H1 (cell line): ENCODE data around the gene NHEJ1. TPM values are rescaled to one million over a fixed set of nuclear protein-coding genes. Genes with fewer than 3 reads are reported as not detected.

Source experiments
- CTCF ChIA-PET: fragments of 300-600 bp; sonication (Branson Sonifier 250); formaldehyde crosslinking; loops from one replicate; lab custom pipeline; 2021; ENCODE audit not compliant: partially characterized antibody; lab: Charles Lee
- POLR2A ChIA-PET: fragments of 300-600 bp; sonication (Branson Sonifier 250); formaldehyde crosslinking; loops from one replicate; lab custom pipeline; 2021; ENCODE audit warnings: inconsistent platforms; ENCODE audit not compliant: partially characterized antibody; lab: Charles Lee
- DNase-seq, 2 experiments: peaks; one replicate each; pipeline versions ENCODE4 v3.0.0 to v3.0.0-alpha.2; 2010 to 2022; ENCODE audit warnings: low spot score in 2 of 2, low read depth in 1 of 2, mixed read lengths in 1 of 2
- FAIRE-seq: peaks from 2 replicates; lab custom pipeline; 2011; peaks lifted over from hg19 to GRCh38; lab: Jason Lieb, UNC
- H2AFZ ChIP-seq: 2 replicates; pipeline ENCODE4 v1.8.1; 2012; ENCODE audit warnings: low read length, inconsistent platforms
- H2AK5ac ChIP-seq: 2 replicates; pipeline ENCODE4 v1.6.1; 2013; ENCODE audit warnings: low read depth, low read length
- H2BK120ac ChIP-seq: replicated peaks from 2 replicates; pipeline ENCODE3; 2013; ENCODE audit warnings: low read depth, low read length, inconsistent platforms
- H2BK12ac ChIP-seq: 2 replicates; pipeline ENCODE4 v1.6.1; 2013; ENCODE audit warnings: low read depth, low read length
- H2BK15ac ChIP-seq: 2 replicates; pipeline ENCODE4 v1.6.1; 2013; ENCODE audit warnings: low read length
- H2BK20ac ChIP-seq: 2 replicates; pipeline ENCODE4 v1.6.1; 2013; ENCODE audit warnings: low read length
- H2BK5ac ChIP-seq: 2 replicates; pipeline ENCODE4 v1.6.1; 2013; ENCODE audit warnings: low read depth, low read length
- H3K14ac ChIP-seq: 2 replicates; pipeline ENCODE4 v1.6.1; 2013; ENCODE audit warnings: inconsistent platforms; ENCODE audit not compliant: insufficient read length
- H3K18ac ChIP-seq: 2 replicates; pipeline ENCODE4 v1.6.1; 2013; ENCODE audit warnings: low read length; ENCODE audit errors: extremely low read depth
- H3K23ac ChIP-seq: 2 replicates; pipeline ENCODE4 v1.6.1; 2013; ENCODE audit warnings: inconsistent platforms; ENCODE audit not compliant: insufficient read length
- H3K23me2 ChIP-seq: 2 replicates; pipeline ENCODE4 v1.6.1; 2013; ENCODE audit warnings: low read depth, low read length
- H3K27ac ChIP-seq: 2 replicates; pipeline ENCODE4 v1.6.1; 2011; ENCODE audit warnings: low read depth, low read length, inconsistent platforms
- H3K27me3 ChIP-seq, 4 experiments: replicated peaks in 1 of 4; 1 replicate in 1 of 4; 2 replicates in 3 of 4; pipeline versions ENCODE4 v1.6.1 to v1.8.1; 2011 to 2013; ENCODE audit warnings: low read length in 3 of 4, mild to moderate bottlenecking in 3 of 4, inconsistent platforms in 2 of 4, mixed read lengths in 2 of 4, moderate library complexity in 1 of 4; ENCODE audit not compliant: control insufficient read depth in 3 of 4, insufficient read depth in 3 of 4; ENCODE audit errors: extremely low read depth in 1 of 4
- H3K36me3 ChIP-seq, 4 experiments: 2 replicates each; pipeline versions ENCODE4 v1.6.1 to v1.8.1; 2011 to 2013; ENCODE audit warnings: mild to moderate bottlenecking in 4 of 4, low read length in 3 of 4, moderate library complexity in 2 of 4, control low read depth in 1 of 4, inconsistent platforms in 1 of 4; ENCODE audit not compliant: insufficient read depth in 4 of 4, control insufficient read depth in 2 of 4
- H3K4ac ChIP-seq: replicated peaks from 2 replicates; pipeline ENCODE3; 2013; ENCODE audit warnings: low read length, low read depth, mixed read lengths, inconsistent platforms; ENCODE audit not compliant: insufficient read length
- H3K4me1 ChIP-seq, 4 experiments: replicated peaks in 1 of 4; 1 replicate in 1 of 4; 2 replicates in 3 of 4; pipeline versions ENCODE4 v1.6.1 to v1.8.1; 2011 to 2013; ENCODE audit warnings: low read length in 3 of 4, inconsistent platforms in 2 of 4, mixed read lengths in 1 of 4; ENCODE audit not compliant: insufficient read depth in 4 of 4, control insufficient read depth in 3 of 4
- H3K4me2 ChIP-seq, 2 experiments: 2 replicates each; pipeline versions ENCODE4 v1.6.1 to v1.8.1; 2011 to 2013; ENCODE audit warnings: low read depth in 2 of 2, low read length in 2 of 2, control low read depth in 1 of 2, inconsistent platforms in 1 of 2, mild to moderate bottlenecking in 1 of 2; ENCODE audit not compliant: insufficient read depth in 1 of 2
- H3K4me3 ChIP-seq, 4 experiments: fragments of 200-600, 300-600 bp in 1 of 4; sonication (generic), shearing (Covaris generic), sonication (Bioruptor Twin) in 1 of 4; 2 replicates each; pipeline versions ENCODE4 v1.5.1 to v1.8.1; 2011 to 2016; ENCODE audit warnings: low read length in 4 of 4, low read depth in 3 of 4, control low read depth in 2 of 4, inconsistent platforms in 2 of 4, mild to moderate bottlenecking in 2 of 4, mixed read lengths in 1 of 4, moderate library complexity in 1 of 4; ENCODE audit not compliant: insufficient read depth in 2 of 4; ENCODE audit errors: extremely low read depth in 1 of 4
- H3K56ac ChIP-seq: replicated peaks from 2 replicates; pipeline ENCODE3; 2013; ENCODE audit warnings: low read depth, mild to moderate bottlenecking, mixed read lengths, low read length, inconsistent platforms; ENCODE audit not compliant: insufficient read length
- H3K79me1 ChIP-seq: 2 replicates; pipeline ENCODE4 v1.6.1; 2013; ENCODE audit warnings: low read depth, low read length, control low read depth
- H3K79me2 ChIP-seq, 2 experiments: 2 replicates each; pipeline versions ENCODE4 v1.6.1 to v1.8.1; 2012 to 2013; ENCODE audit warnings: low read length in 2 of 2, mild to moderate bottlenecking in 2 of 2, inconsistent platforms in 1 of 2; ENCODE audit not compliant: insufficient read depth in 2 of 2, control insufficient read depth in 1 of 2
- H3K9ac ChIP-seq, 4 experiments: replicated peaks in 1 of 4; 1 replicate in 1 of 4; 2 replicates in 3 of 4; pipeline versions ENCODE4 v1.6.1 to v1.8.1; 2011 to 2013; ENCODE audit warnings: low read depth in 3 of 4, low read length in 3 of 4, control low read depth in 2 of 4, mild to moderate bottlenecking in 2 of 4, moderate library complexity in 2 of 4, inconsistent platforms in 1 of 4; ENCODE audit errors: extremely low read depth in 1 of 4
- H3K9me3 ChIP-seq, 2 experiments: 2 replicates each; pipeline versions ENCODE4 v1.6.1 to v1.8.1; 2012 to 2013; ENCODE audit warnings: mild to moderate bottlenecking in 2 of 2, moderate library complexity in 2 of 2, control low read depth in 1 of 2, inconsistent platforms in 1 of 2, low read depth in 1 of 2, low read length in 1 of 2, mixed read lengths in 1 of 2; ENCODE audit not compliant: insufficient read depth in 2 of 2
- H4K20me1 ChIP-seq, 2 experiments: replicated peaks in 1 of 2; 2 replicates each; pipeline versions ENCODE3 to v1.8.1; 2011 to 2013; ENCODE audit warnings: inconsistent platforms in 2 of 2, low read length in 2 of 2, mild to moderate bottlenecking in 1 of 2; ENCODE audit not compliant: insufficient read depth in 2 of 2, control insufficient read depth in 1 of 2
- H4K5ac ChIP-seq: 2 replicates; pipeline ENCODE4 v1.6.1; 2013; ENCODE audit warnings: low read length, low read depth, mixed read lengths, inconsistent platforms; ENCODE audit not compliant: insufficient read length
- H4K8ac ChIP-seq: 2 replicates; pipeline ENCODE4 v1.8.0; 2013; ENCODE audit warnings: mild to moderate bottlenecking, moderate library complexity, low read length, inconsistent platforms; ENCODE audit not compliant: insufficient read depth; ENCODE audit errors: extremely low read depth
- H4K91ac ChIP-seq: replicated peaks from 2 replicates; pipeline ENCODE3; 2013; ENCODE audit warnings: low read length, mixed read lengths, inconsistent platforms; ENCODE audit not compliant: insufficient read length
- BCL11A ChIP-seq, 2 experiments: IDR thresholded peaks; one replicate each; pipeline ENCODE4 v1.6.1; 2011; ENCODE audit warnings: low read depth in 2 of 2, low read length in 2 of 2, mild to moderate bottlenecking in 2 of 2
- CTBP2 ChIP-seq: IDR thresholded peaks from 2 replicates; pipeline ENCODE4 v1.7.0; 2011; ENCODE audit warnings: borderline replicate concordance, mild to moderate bottlenecking, moderate library complexity, mixed read lengths, low read length; ENCODE audit not compliant: insufficient read depth, insufficient read length
- EP300 ChIP-seq, 2 experiments: IDR thresholded peaks; 1 replicate in 1 of 2; 2 replicates in 1 of 2; pipeline ENCODE4 v1.6.1; 2011 to 2012; ENCODE audit warnings: low read depth in 2 of 2, low read length in 2 of 2, mild to moderate bottlenecking in 2 of 2, borderline replicate concordance in 1 of 2, inconsistent platforms in 1 of 2, moderate library complexity in 1 of 2
- HDAC6 ChIP-seq: IDR thresholded peaks from one replicate; pipeline ENCODE4 v1.7.1; 2012; ENCODE audit warnings: low read depth, mild to moderate bottlenecking, inconsistent platforms, low read length, moderate library complexity
- JUN ChIP-seq: IDR thresholded peaks from 2 replicates; pipeline ENCODE4 v1.6.1; 2011; ENCODE audit warnings: low read depth, mild to moderate bottlenecking, improper control_type of control experiment, low read length
- MAFK ChIP-seq: IDR thresholded peaks from 2 replicates; pipeline ENCODE4 v1.6.1; 2012; ENCODE audit warnings: low read depth, mild to moderate bottlenecking, improper control_type of control experiment, low read length
- RBBP5 ChIP-seq: IDR thresholded peaks from 2 replicates; pipeline ENCODE4 v1.7.1; 2012; ENCODE audit warnings: low read depth, mild to moderate bottlenecking, inconsistent platforms, low read length, moderate library complexity, borderline replicate concordance
- RNF2 ChIP-seq: fragments of 200-900, 300-1000 bp; sonication (generic); IDR thresholded peaks from 2 replicates; pipeline ENCODE4 v1.7.1; 2016; ENCODE audit warnings: borderline replicate concordance, low read depth, mild to moderate bottlenecking, antibody characterized with exemption, low read length; ENCODE audit not compliant: poor library complexity, severe bottlenecking; ENCODE audit errors: missing control alignments
- RXRA ChIP-seq: IDR thresholded peaks from 2 replicates; pipeline ENCODE4 v1.6.1; 2011; ENCODE audit warnings: low read depth, mild to moderate bottlenecking, low read length, moderate library complexity; ENCODE audit not compliant: insufficient read depth
- SIRT6 ChIP-seq: IDR thresholded peaks from one replicate; pipeline ENCODE4 v1.7.1; 2012; ENCODE audit warnings: low read length, inconsistent platforms
- TAF7 ChIP-seq: optimal IDR thresholded peaks from 2 replicates; pipeline ENCODE3; 2011; ENCODE audit warnings: low read depth, mild to moderate bottlenecking, inconsistent platforms, low read length, moderate library complexity, borderline replicate concordance
- WGBS, 2 experiments: shearing (Covaris generic) in 1 of 2; methylation state at CpG; one replicate each; pipeline versions ENCODE4 v1.1.6 to v1.1.7; 2013 to 2015; ENCODE audit warnings: low lambda C conversion rate in 2 of 2, mixed read lengths in 2 of 2, inconsistent platforms in 1 of 2, low coverage in 1 of 2, missing lambda C conversion rate in 1 of 2; ENCODE audit not compliant: insufficient replicate concordance in 2 of 2, insufficient coverage in 1 of 2, insufficient read length in 1 of 2; ENCODE audit errors: extremely low coverage in 1 of 2, missing lambda C conversion rate in 1 of 2; 5-methylcytosine and 5-hydroxymethylcytosine counted together
- polyA plus RNA-seq, 7 experiments: library from polyadenylated mRNA; depleted of rRNA in 3 of 7; stranded (reverse) in 5 of 7; unstranded in 2 of 7; fragments of >200 nt in 5 of 7; fragments of 200-250 nt in 2 of 7; gene quantifications; 1 replicate in 5 of 7; 2 replicates in 1 of 7; 4 replicates in 1 of 7; pipeline versions ENCODE4 v1.2.1 to v1.2.3, GENCODE V29; 2011 to 2013; ENCODE audit warnings: missing spikeins in 2 of 7, mixed read lengths in 2 of 7
- total RNA-seq: library from RNA; stranded (reverse); fragmentation: NEBNext Ultra II Directional; extraction: Animal tissue kit (Norgen Biotek cat#: 25700); gene quantifications from 2 replicates; pipeline ENCODE4 v1.2.1, GENCODE V29; 2021
- TF ChIP-seq, protein P1 (sequence below): IDR thresholded peaks from 2 replicates; pipeline ENCODE4 v1.6.1; 2012; ENCODE audit warnings: inconsistent platforms

Gene NHEJ1
- total and polyA plus RNA-seq, 2 of the 8 experiments (the other 6 are each of a cell fraction or from before 2014, with no cell fraction given), result 22.7 to 24.1 TPM

DNA sequence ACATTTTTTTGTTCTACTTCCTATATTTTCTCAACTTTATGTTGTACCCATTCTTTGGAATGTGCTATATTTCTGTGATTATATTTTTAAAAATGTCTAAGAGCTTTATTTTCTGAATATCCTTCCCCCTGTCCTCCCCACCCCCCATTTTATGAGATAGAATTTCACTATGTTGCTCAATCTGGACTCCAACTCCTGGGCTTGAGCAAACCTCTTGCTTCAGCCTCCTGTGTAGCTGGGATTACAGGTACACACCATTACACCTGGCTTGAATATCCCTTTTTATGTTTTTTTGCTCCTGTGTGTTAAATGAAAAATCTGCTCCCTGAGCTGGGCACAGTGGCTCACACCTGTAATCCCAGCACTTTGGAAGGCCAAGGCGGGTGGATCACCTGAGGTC, 36.8 kb upstream of the NHEJ1 start:
- no peaks in the 10 kb centered on the region for H3K23me2 ChIP-seq
- H3K9me3 ChIP-seq, result no peaks in the 10 kb centered on the region
- no peak overlapping the region for H2BK120ac ChIP-seq
- H2BK20ac ChIP-seq, result no peak overlapping the region
- ChIA-PET CTCF (interaction anchor here (0.8 to 0.9 kb wide), 3 partner anchors 8 to 101 kb away, joined by 3 to 4 read pairs (median 3); no protein-coding TSS in a partner anchor), POLR2A (interaction anchor here (1.6 to 2.1 kb wide), 2 partner anchors 9 to 20 kb away, joined by 4 to 7 read pairs; partner anchors contain the start of gene ZFAND2B)
- no peak overlapping the region for H3K4me3 ChIP-seq
- no peak overlapping the region for H2BK12ac ChIP-seq
- no peak overlapping the region for H4K8ac ChIP-seq
- H4K20me1 ChIP-seq, result no peaks in the 10 kb centered on the region
- no peak overlapping the region for H3K4me2 ChIP-seq
- H3K36me3 ChIP-seq, result no peaks in the 10 kb centered on the region
- no peak overlapping the region for H3K27ac ChIP-seq
- FAIRE-seq (no peak), DNase-seq (no peak)
- H3K4ac ChIP-seq, result no peak overlapping the region
- H2BK15ac ChIP-seq, result no peak overlapping the region
- H4K5ac ChIP-seq, result no peak overlapping the region
- no peaks in the 10 kb centered on the region for H3K27me3 ChIP-seq
- no peak overlapping the region for H3K18ac ChIP-seq
- H3K79me1 ChIP-seq, result no peaks in the 10 kb centered on the region
- H3K56ac ChIP-seq, result no peak overlapping the region
- no peak overlapping the region for H4K91ac ChIP-seq
- no peak overlapping the region for H2BK5ac ChIP-seq
- H3K23ac ChIP-seq, result no peak overlapping the region
- no peaks in the 10 kb centered on the region for H3K4me1 ChIP-seq
- 92% methylated on average over 1 of the region's 1 CpG; no CpG with 5 or more reads in 1 of the 2 experiments for WGBS, 2 experiments
- H2AK5ac ChIP-seq, result no peak overlapping the region
- H3K14ac ChIP-seq, result no peak overlapping the region
- no peaks in the 10 kb centered on the region for H3K79me2 ChIP-seq
- H2AFZ ChIP-seq, result no peak overlapping the region
- no peak overlapping the region for H3K9ac ChIP-seq
- no peak for TF ChIP-seq SIRT6
- no peak for TF ChIP-seq RNF2
- TF ChIP-seq TAF7, result no peak
- TF ChIP-seq, protein P1, sequence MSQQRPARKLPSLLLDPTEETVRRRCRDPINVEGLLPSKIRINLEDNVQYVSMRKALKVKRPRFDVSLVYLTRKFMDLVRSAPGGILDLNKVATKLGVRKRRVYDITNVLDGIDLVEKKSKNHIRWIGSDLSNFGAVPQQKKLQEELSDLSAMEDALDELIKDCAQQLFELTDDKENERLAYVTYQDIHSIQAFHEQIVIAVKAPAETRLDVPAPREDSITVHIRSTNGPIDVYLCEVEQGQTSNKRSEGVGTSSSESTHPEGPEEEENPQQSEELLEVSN, result no peak
- no peak for TF ChIP-seq MAFK
- TF ChIP-seq RXRA, result no peak
- no peak for TF ChIP-seq BCL11A (IDR thresholded peaks at IDR 0.05; ENCODE audit: low read depth in 2 of 2, low read length in 2 of 2)
- no peak for TF ChIP-seq EP300 (IDR thresholded peaks at IDR 0.05; ENCODE audit: borderline replicate concordance in 1 of 2, low read depth in 2 of 2, low read length in 2 of 2)
- TF ChIP-seq JUN, result no peak
- TF ChIP-seq RBBP5, result no peak
- no peak for TF ChIP-seq HDAC6
- TF ChIP-seq CTBP2, result no peak
